Endothelial cell (in vitro differentiated cells): ENCODE measurements around the gene SCYGR4. TPM values are rescaled to one million over a fixed set of nuclear protein-coding genes. Genes with fewer than 3 reads are reported as not detected.

ENCODE experiments used
- DNase-seq: peaks from one replicate; pipeline ENCODE4 v3.0.0; 2021; ENCODE audit warnings: low spot score
- H3K27ac Mint-ChIP-seq: one replicate; pipeline ENCODE4 v1.8.0; 2021; ENCODE audit warnings: mixed read lengths, inconsistent platforms; ENCODE audit not compliant: unreplicated experiment
- H3K27me3 Mint-ChIP-seq: one replicate; pipeline ENCODE4 v1.8.0; 2021; ENCODE audit warnings: mild to moderate bottlenecking, moderate library complexity, mixed read lengths, inconsistent platforms; ENCODE audit not compliant: unreplicated experiment
- H3K36me3 Mint-ChIP-seq: one replicate; pipeline ENCODE4 v1.8.0; 2021; ENCODE audit warnings: mild to moderate bottlenecking, low read depth, mixed read lengths, inconsistent platforms; ENCODE audit not compliant: unreplicated experiment
- H3K4me1 Mint-ChIP-seq: one replicate; pipeline ENCODE4 v1.8.0; 2021; ENCODE audit warnings: mild to moderate bottlenecking, mixed read lengths, inconsistent platforms; ENCODE audit not compliant: unreplicated experiment
- H3K4me3 Mint-ChIP-seq: one replicate; pipeline ENCODE4 v1.8.0; 2021; ENCODE audit warnings: mild to moderate bottlenecking, mixed read lengths, inconsistent platforms; ENCODE audit not compliant: unreplicated experiment
- H3K9me3 Mint-ChIP-seq: one replicate; pipeline ENCODE4 v1.8.0; 2021; ENCODE audit warnings: mixed read lengths, inconsistent platforms; ENCODE audit not compliant: unreplicated experiment
- CTCF ChIP-seq: fragments of 200-600 bp; sonication (generic); IDR thresholded peaks from one replicate; pipeline ENCODE4 v1.5.0; 2021; ENCODE audit warnings: antibody characterized with exemption; ENCODE audit not compliant: unreplicated experiment
- total RNA-seq: library from RNA; stranded (reverse); fragmentation: NEBNext Ultra II Directional; extraction: Animal tissue kit (Norgen Biotek cat#: 25700); gene quantifications from one replicate; pipeline ENCODE4 v1.2.1, GENCODE V29; 2021; ENCODE audit not compliant: unreplicated experiment

SCYGR4 gene
- total RNA-seq, 1 donor from 2014 or later: not detected

GRCh38 chr2:227606476-227606875 lies 10.8 kb upstream of the SCYGR4 start:
- H3K4me1 Mint-ChIP-seq: peaks cover 2% of the 10 kb centered on the region
- no peaks in the 10 kb centered on the region for H3K36me3 Mint-ChIP-seq
- H3K9me3 Mint-ChIP-seq: no peaks in the 10 kb centered on the region
- peaks cover 2% of the 10 kb centered on the region for H3K27me3 Mint-ChIP-seq
- H3K27ac Mint-ChIP-seq: no peak overlapping the region
- no peak for TF ChIP-seq CTCF
- DNase-seq: no peak
- H3K4me3 Mint-ChIP-seq: no peak overlapping the region

GRCh38 chr2:227607941-227608340 lies 9.4 kb upstream of the SCYGR4 start:
- Mint-ChIP-seq H3K27me3 (peaks cover 2% of the 10 kb centered on the region), H3K4me3 (no peak overlapping the region), H3K36me3 (no peaks in the 10 kb centered on the region), H3K27ac (no peak overlapping the region), H3K9me3 (no peaks in the 10 kb centered on the region), H3K4me1 (no peaks in the 10 kb centered on the region)
- TF ChIP-seq CTCF: no peak
- DNase-seq: no peak

- Mint-ChIP-seq H3K36me3 (no peaks in the 10 kb centered on the region), H3K4me3 (no peak overlapping the region), H3K9me3 (no peaks in the 10 kb centered on the region), H3K27ac (no peak overlapping the region), H3K4me1 (no peaks in the 10 kb centered on the region), H3K27me3 (peaks cover 2% of the 10 kb centered on the region)
- DNase-seq: no peak
- TF ChIP-seq CTCF: no peak
Measured at GRCh38 chr2:227608561-227609338, 8.5 kb upstream of the SCYGR4 start.

GRCh38 chr2:227610123-227610522 lies 7.2 kb upstream of the SCYGR4 start:
- Mint-ChIP-seq H3K36me3 (no peaks in the 10 kb centered on the region), H3K9me3 (no peaks in the 10 kb centered on the region), H3K4me3 (no peak overlapping the region), H3K27ac (no peak overlapping the region), H3K4me1 (no peaks in the 10 kb centered on the region), H3K27me3 (peaks cover 2% of the 10 kb centered on the region)
- no peak for TF ChIP-seq CTCF
- no peak for DNase-seq

GRCh38 chr2:227612546-227613271 lies 4.6 kb upstream of the SCYGR4 start:
- no peaks in the 10 kb centered on the region for H3K36me3 Mint-ChIP-seq
- no peak overlapping the region for H3K4me3 Mint-ChIP-seq
- no peak for TF ChIP-seq CTCF
- H3K9me3 Mint-ChIP-seq: no peaks in the 10 kb centered on the region
- H3K27me3 Mint-ChIP-seq: peaks cover under 1% of the 10 kb centered on the region
- DNase-seq: no peak
- peaks cover 5% of the 10 kb centered on the region for H3K4me1 Mint-ChIP-seq
- no peak overlapping the region for H3K27ac Mint-ChIP-seq
